ENCODE measurements around the gene TOM1. TPM values are rescaled to one million over a fixed set of nuclear protein-coding genes. Genes with fewer than 3 reads are reported as not detected.

Gene TOM1
- total and polyA plus RNA-seq, 2 of the 13 experiments (the other 11 are each of a cell fraction or from before 2014, with no cell fraction given): 30.8 to 87.3 TPM

DNA sequence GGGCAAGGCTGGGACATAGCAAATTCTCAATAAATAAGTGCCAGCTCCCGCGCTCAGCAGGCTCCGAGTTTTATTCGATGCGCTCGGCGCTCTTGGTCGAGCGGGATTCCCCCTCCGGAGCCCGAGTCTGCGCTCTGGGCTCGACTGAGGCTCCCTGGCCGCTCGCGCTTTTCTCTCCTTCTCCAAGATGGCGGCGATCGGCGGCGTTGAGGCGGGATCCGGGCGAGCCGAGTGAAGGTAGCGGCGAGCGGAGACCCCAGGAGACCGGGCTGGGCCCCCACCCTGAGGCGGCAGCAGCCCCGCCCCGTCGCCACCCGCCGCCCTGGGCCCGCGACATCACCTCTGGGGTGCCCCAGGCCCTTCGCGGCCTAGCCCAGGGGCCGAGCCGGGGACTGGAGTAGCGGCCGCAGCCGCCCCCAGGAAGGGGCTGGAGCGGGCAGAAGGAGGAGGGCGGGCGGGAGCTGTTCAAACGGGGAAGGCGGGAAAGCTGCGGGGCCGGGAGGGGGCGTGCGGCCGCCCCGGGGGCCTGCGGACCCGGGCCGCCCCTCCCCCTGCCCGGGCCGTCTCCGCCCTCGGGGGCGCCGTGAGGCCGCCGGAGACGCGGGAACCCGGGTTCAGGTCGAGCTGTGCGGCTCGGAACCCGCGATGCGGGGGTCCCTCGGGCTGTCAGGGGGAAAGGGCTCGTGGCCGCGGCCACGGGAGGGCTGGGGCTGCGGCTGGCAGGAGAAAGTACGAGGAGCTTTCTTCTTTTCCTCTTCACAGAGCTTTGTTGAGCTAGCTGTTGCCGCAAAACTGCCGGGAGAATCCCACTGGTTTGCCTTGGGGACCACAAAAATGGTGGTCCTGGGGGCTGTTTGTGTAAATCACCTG is 42.1 kb upstream of the TOM1 start, which contains the start of gene HMGXB4 (continued):
- TF ChIP-seq, protein P1, sequence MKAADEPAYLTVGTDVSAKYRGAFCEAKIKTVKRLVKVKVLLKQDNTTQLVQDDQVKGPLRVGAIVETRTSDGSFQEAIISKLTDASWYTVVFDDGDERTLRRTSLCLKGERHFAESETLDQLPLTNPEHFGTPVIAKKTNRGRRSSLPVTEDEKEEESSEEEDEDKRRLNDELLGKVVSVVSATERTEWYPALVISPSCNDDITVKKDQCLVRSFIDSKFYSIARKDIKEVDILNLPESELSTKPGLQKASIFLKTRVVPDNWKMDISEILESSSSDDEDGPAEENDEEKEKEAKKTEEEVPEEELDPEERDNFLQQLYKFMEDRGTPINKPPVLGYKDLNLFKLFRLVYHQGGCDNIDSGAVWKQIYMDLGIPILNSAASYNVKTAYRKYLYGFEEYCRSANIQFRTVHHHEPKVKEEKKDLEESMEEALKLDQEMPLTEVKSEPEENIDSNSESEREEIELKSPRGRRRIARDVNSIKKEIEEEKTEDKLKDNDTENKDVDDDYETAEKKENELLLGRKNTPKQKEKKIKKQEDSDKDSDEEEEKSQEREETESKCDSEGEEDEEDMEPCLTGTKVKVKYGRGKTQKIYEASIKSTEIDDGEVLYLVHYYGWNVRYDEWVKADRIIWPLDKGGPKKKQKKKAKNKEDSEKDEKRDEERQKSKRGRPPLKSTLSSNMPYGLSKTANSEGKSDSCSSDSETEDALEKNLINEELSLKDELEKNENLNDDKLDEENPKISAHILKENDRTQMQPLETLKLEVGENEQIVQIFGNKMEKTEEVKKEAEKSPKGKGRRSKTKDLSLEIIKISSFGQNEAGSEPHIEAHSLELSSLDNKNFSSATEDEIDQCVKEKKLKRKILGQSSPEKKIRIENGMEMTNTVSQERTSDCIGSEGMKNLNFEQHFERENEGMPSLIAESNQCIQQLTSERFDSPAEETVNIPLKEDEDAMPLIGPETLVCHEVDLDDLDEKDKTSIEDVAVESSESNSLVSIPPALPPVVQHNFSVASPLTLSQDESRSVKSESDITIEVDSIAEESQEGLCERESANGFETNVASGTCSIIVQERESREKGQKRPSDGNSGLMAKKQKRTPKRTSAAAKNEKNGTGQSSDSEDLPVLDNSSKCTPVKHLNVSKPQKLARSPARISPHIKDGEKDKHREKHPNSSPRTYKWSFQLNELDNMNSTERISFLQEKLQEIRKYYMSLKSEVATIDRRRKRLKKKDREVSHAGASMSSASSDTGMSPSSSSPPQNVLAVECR (CRISPR knock-in tag; IDR thresholded peaks at IDR 0.05; ENCODE audit: borderline replicate concordance): peak; percentile 82; the same call in 1 of the 2 replicates
- no peak for TF ChIP-seq BCL6 (CRISPR knock-in tag; IDR thresholded peaks at IDR 0.05)
- TF ChIP-seq, protein P2, sequence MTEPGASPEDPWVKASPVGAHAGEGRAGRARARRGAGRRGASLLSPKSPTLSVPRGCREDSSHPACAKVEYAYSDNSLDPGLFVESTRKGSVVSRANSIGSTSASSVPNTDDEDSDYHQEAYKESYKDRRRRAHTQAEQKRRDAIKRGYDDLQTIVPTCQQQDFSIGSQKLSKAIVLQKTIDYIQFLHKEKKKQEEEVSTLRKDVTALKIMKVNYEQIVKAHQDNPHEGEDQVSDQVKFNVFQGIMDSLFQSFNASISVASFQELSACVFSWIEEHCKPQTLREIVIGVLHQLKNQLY (CRISPR knock-in tag; IDR thresholded peaks at IDR 0.05): 0 out of 2 replicates have a peak, but pooled peaks have one; percentile 17
- TF ChIP-seq NFIC (IDR thresholded peaks at IDR 0.05; ENCODE audit: low read length): 0 out of 2 replicates have a peak, but pooled peaks have one; percentile 25
- TF ChIP-seq RAD21 (CRISPR knock-in tag; IDR thresholded peaks at IDR 0.05): no peak
- TF ChIP-seq NCOA2 (CRISPR knock-in tag; IDR thresholded peaks at IDR 0.05): peak; percentile 33; the same call in 1 of the 2 replicates
- no peak for TF ChIP-seq ZNF136 (CRISPR knock-in tag; IDR thresholded peaks at IDR 0.05; ENCODE audit: low read depth)
- no peak for TF ChIP-seq FOXM1 (CRISPR knock-in tag; IDR thresholded peaks at IDR 0.05)
- TF ChIP-seq, protein P3, sequence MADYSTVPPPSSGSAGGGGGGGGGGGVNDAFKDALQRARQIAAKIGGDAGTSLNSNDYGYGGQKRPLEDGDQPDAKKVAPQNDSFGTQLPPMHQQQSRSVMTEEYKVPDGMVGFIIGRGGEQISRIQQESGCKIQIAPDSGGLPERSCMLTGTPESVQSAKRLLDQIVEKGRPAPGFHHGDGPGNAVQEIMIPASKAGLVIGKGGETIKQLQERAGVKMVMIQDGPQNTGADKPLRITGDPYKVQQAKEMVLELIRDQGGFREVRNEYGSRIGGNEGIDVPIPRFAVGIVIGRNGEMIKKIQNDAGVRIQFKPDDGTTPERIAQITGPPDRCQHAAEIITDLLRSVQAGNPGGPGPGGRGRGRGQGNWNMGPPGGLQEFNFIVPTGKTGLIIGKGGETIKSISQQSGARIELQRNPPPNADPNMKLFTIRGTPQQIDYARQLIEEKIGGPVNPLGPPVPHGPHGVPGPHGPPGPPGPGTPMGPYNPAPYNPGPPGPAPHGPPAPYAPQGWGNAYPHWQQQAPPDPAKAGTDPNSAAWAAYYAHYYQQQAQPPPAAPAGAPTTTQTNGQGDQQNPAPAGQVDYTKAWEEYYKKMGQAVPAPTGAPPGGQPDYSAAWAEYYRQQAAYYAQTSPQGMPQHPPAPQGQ (CRISPR knock-in tag; IDR thresholded peaks at IDR 0.05; ENCODE audit: borderline replicate concordance): no peak
- TF ChIP-seq HDAC2 (CRISPR knock-in tag; IDR thresholded peaks at IDR 0.05): peak; percentile 27; the same call in 1 of the 2 replicates
- TF ChIP-seq ZNF350 (CRISPR knock-in tag; IDR thresholded peaks at IDR 0.05; ENCODE audit: borderline replicate concordance, low read depth): no peak
- peak; percentile 64; the same call in 1 of the 2 replicates for TF ChIP-seq ZNF333 (CRISPR knock-in tag; IDR thresholded peaks at IDR 0.05; ENCODE audit: borderline replicate concordance)
- TF ChIP-seq, protein P4, sequence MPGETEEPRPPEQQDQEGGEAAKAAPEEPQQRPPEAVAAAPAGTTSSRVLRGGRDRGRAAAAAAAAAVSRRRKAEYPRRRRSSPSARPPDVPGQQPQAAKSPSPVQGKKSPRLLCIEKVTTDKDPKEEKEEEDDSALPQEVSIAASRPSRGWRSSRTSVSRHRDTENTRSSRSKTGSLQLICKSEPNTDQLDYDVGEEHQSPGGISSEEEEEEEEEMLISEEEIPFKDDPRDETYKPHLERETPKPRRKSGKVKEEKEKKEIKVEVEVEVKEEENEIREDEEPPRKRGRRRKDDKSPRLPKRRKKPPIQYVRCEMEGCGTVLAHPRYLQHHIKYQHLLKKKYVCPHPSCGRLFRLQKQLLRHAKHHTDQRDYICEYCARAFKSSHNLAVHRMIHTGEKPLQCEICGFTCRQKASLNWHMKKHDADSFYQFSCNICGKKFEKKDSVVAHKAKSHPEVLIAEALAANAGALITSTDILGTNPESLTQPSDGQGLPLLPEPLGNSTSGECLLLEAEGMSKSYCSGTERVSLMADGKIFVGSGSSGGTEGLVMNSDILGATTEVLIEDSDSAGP (CRISPR knock-in tag; IDR thresholded peaks at IDR 0.05; ENCODE audit: borderline replicate concordance): peak; percentile 86; the same call in 1 of the 2 replicates
- no peak for TF ChIP-seq ZNF879 (CRISPR knock-in tag; IDR thresholded peaks at IDR 0.05)
- 0 out of 2 replicates have a peak, but pooled peaks have one; percentile 18 for TF ChIP-seq ZBTB21 (CRISPR knock-in tag; IDR thresholded peaks at IDR 0.05)
- TF ChIP-seq SALL1 (CRISPR knock-in tag; IDR thresholded peaks at IDR 0.05): peak; percentile 78
- TF ChIP-seq SRSF1 (optimal IDR thresholded peaks at IDR 0.05; ENCODE audit: low read depth, low read length): no peak
- peak; percentile 97 for TF ChIP-seq ASH2L (IDR thresholded peaks at IDR 0.05; ENCODE audit: insufficient read length, low read depth, low read length)
- no peak for TF ChIP-seq ZZZ3 (CRISPR knock-in tag; IDR thresholded peaks at IDR 0.05; ENCODE audit: borderline replicate concordance)
- no peak; the same call in 1 of the 2 replicates for TF ChIP-seq NFE2L1 (CRISPR knock-in tag; IDR thresholded peaks at IDR 0.05; ENCODE audit: borderline replicate concordance)
- no peak for TF ChIP-seq ZNF207 (IDR thresholded peaks at IDR 0.05; ENCODE audit: borderline replicate concordance)
